Lower leg skin (tissue), 4 donors: ENCODE results near the gene COX4I2. TPM values are rescaled to one million over a fixed set of nuclear protein-coding genes. Genes with fewer than 3 reads are reported as not detected.

ENCODE experiments used
- DNase-seq, 2 donors: peaks; one replicate each; pipeline ENCODE4 v3.0.0-alpha.2; 2019; ENCODE audit warnings: low spot score in 2 of 2
- H3K4me3 ChIP-seq: fragments of 200-600 bp; sonication (generic); 2 replicates; pipeline ENCODE4 v1.5.1; 2017; ENCODE audit warnings: mild to moderate bottlenecking, low read depth; ENCODE audit not compliant: poor library complexity, severe bottlenecking
- CTCF ChIP-seq, 3 donors: fragments of 450-650 bp; IDR thresholded peaks; one replicate each; pipeline ENCODE4 v1.5.1; 2016; ENCODE audit warnings: antibody characterized with exemption in 3 of 3, mild to moderate bottlenecking in 3 of 3, moderate library complexity in 2 of 3
- POLR2A ChIP-seq, 2 donors: fragments of 450-650 bp; IDR thresholded peaks; one replicate each; pipeline ENCODE4 v1.6.1; 2016 to 2017; ENCODE audit warnings: antibody characterized with exemption in 2 of 2, mild to moderate bottlenecking in 1 of 2, moderate library complexity in 1 of 2
- WGBS, 2 donors: methylation state at CpG; one replicate each; pipeline ENCODE4 v1.1.5; 2018; 5-methylcytosine and 5-hydroxymethylcytosine counted together
- intact Hi-C: fragments of 100-400 bp; cut with DNase I; formaldehyde crosslinking; loops from one replicate; pipeline ENCODE4 v1.15.0; 2023; ENCODE audit warnings: low total_unique reads
- total RNA-seq, 4 donors: library from RNA; depleted of rRNA; stranded (reverse); fragments of >200 nt; gene quantifications; one replicate each; pipeline ENCODE4 v1.1.0, GENCODE V29; 2016

COX4I2 gene
- total RNA-seq, 4 donors from 2014 or later, result 0.67 to 19.0 (median 3.3) TPM

DNA sequence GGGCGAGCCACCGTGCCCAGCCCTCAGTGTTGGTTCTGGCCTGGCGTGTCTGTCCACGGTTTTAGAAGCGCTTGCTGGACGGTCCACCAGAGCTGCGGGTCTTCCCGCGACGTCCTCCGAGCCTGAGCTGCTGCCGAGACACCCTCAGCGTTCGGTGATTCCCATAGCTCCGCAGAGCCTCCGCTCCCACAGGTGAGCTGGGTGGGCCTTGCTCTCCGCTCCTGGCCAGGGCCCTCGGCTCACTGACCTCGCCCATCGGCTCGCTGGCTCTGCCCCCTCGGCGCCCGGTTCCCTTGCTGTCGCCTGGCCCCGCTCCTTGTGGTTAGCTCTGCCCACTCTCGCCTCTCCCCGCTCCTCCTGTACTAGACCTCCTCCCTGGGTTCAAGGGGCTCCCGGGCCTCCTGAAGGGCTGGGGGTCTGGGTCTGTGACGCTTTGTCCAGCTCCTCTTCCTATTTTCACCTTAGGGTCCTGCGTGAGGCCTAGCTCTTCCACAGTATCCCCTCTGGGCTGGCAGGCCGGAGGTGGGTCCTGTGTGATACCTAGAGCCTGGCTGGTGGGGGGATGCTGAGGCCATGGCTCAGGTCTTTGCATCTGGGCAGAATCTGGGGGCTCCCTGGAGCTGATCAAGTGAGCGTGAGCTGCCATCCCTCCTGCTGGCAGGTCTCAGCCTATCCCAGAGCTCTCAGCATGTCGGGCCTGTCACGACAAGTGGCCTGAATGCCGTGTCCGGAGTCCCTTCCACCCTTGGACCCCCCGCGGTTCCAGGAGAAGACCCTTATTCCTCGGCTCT, 5.0 kb upstream of the COX4I2 start:
- intact Hi-C loops, result loop anchor here (10.0 kb wide), 1 partner anchor 762 kb away; no protein-coding TSS in a partner anchor
- no peak for DNase-seq
- H3K4me3 ChIP-seq, result no peak overlapping the region
- WGBS, 2 donors, result 91 to 95% methylated on average over 40 of the region's 40 CpGs
- no peak for TF ChIP-seq POLR2A (IDR thresholded peaks at IDR 0.05)
- TF ChIP-seq CTCF (IDR thresholded peaks at IDR 0.05), result no peak

- no peak overlapping the region for H3K4me3 ChIP-seq
- intact Hi-C loops, result loop anchor here (10.0 kb wide), 1 partner anchor 761 kb away; no protein-coding TSS in a partner anchor
- no peak for DNase-seq
- 87 to 92% methylated on average over 14 of the region's 14 CpGs for WGBS, 2 donors
- TF ChIP-seq POLR2A (IDR thresholded peaks at IDR 0.05) (no peak), CTCF (IDR thresholded peaks at IDR 0.05) (no peak)
Observed at GRCh38 chr20:31633339-31633914, 4.3 kb upstream of the COX4I2 start.

GRCh38 chr20:31638317-31638716, 605 bp downstream of the COX4I2 start:
- no peak for DNase-seq
- 69 to 75% methylated on average over 4 of the region's 4 CpGs for WGBS, 2 donors
- intact Hi-C loops, result loop anchor here (10.0 kb wide), 1 partner anchor 756 kb away; no protein-coding TSS in a partner anchor
- TF ChIP-seq POLR2A (IDR thresholded peaks at IDR 0.05) (no peak), CTCF (IDR thresholded peaks at IDR 0.05) (no peak)
- H3K4me3 ChIP-seq, result no peak overlapping the region

GRCh38 chr20:31638816-31639215, 1.1 kb downstream of the COX4I2 start:
- no peak for TF ChIP-seq CTCF (IDR thresholded peaks at IDR 0.05)
- TF ChIP-seq POLR2A (IDR thresholded peaks at IDR 0.05), result no peak
- intact Hi-C loops, result loop anchor here (10.0 kb wide), 1 partner anchor 756 kb away; no protein-coding TSS in a partner anchor
- DNase-seq, result no peak
- no peak overlapping the region for H3K4me3 ChIP-seq
- 84 to 89% methylated on average over 4 of the region's 4 CpGs for WGBS, 2 donors

GRCh38 chr20:31640259-31640658, 2.5 kb downstream of the COX4I2 start:
- no peak for TF ChIP-seq POLR2A (IDR thresholded peaks at IDR 0.05)
- no peak for TF ChIP-seq CTCF (IDR thresholded peaks at IDR 0.05)
- WGBS, 2 donors, result 72 to 93% methylated on average over 3 of the region's 3 CpGs
- no peak overlapping the region for H3K4me3 ChIP-seq
- DNase-seq, result no peak
- intact Hi-C loops, result no loop called here
